Loucy (cell line): ENCODE measurements around the gene NXPE4.

Source experiments
- EZH2phosphoT487 ChIP-seq: fragments of 200-600 bp; IDR thresholded peaks from 2 replicates; pipeline ENCODE4 v1.6.1; 2018; ENCODE audit warnings: antibody characterized with exemption, mild to moderate bottlenecking, moderate library complexity, borderline replicate concordance
- TF ChIP-seq, protein P1 (sequence below): fragments of 200-600 bp; sonication (generic); conservative IDR thresholded peaks from 2 replicates; pipeline ENCODE4 v1.5.1; 2014; ENCODE audit warnings: mild to moderate bottlenecking, antibody characterized with exemption, low read length

DNA sequence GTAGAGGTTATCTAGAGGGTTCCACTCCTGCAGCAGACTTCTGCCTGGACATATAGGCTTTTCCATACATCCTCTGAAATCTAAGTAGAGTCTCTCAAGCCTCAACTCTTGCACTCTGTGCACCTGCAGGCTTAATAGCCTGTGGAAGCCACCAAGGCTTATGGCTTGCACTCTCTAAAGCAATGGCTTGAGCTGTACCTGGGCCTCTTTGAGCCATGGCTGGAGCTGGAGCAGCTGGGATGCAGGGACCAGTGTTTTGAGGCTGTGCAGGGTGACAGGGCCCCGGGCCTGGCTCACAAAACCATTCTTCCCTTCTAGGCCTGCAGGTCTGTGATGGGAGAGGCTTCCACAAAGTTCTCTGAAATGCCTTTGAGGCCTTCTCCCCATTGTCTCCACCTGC is 2.9 kb upstream of the NXPE4 start:
- TF ChIP-seq, protein P1, sequence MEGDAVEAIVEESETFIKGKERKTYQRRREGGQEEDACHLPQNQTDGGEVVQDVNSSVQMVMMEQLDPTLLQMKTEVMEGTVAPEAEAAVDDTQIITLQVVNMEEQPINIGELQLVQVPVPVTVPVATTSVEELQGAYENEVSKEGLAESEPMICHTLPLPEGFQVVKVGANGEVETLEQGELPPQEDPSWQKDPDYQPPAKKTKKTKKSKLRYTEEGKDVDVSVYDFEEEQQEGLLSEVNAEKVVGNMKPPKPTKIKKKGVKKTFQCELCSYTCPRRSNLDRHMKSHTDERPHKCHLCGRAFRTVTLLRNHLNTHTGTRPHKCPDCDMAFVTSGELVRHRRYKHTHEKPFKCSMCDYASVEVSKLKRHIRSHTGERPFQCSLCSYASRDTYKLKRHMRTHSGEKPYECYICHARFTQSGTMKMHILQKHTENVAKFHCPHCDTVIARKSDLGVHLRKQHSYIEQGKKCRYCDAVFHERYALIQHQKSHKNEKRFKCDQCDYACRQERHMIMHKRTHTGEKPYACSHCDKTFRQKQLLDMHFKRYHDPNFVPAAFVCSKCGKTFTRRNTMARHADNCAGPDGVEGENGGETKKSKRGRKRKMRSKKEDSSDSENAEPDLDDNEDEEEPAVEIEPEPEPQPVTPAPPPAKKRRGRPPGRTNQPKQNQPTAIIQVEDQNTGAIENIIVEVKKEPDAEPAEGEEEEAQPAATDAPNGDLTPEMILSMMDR = no peak
- no peak for TF ChIP-seq EZH2phosphoT487
